Measurements from ENCODE around the gene CRELD1. TPM values are rescaled to one million over a fixed set of nuclear protein-coding genes. Genes with fewer than 3 reads are reported as not detected.

The CRELD1 gene
- polyA plus RNA-seq, 1 of the 3 experiments (the other 2 are of a cell fraction): 77.6 TPM

DNA sequence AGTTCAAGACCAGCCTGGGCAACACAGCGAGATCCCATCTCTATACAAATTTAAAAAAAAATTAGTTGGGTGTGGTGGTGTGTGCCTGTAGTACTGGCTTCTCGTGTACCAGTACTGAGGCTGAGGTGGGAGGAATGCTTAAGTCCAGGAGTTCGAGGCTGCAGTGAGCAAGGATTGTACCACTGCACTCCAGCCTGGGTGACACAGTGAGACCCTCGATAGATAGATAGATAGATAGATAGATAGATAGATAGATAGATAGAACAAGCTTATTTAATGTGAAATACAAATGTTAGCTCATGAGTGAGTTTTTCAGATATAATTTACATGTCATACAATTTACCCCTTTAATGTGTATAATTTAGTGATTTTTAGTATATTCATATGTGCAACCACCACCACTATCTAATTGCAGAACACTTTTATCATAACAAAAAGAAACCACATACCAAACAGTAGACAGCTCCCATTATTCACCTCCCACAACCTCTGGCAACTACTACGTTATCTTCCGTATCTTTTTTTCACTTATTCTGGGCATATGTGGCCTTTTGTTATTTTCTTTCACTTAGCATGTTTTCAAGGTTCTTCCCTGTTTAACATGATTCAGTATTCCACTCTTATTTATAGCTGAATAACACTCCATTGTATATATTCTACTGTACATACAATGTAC is 31.7 kb downstream of the CRELD1 start:
- POLR2A ChIA-PET: no interaction called here
- no peak overlapping the region for H3K4me3 ChIP-seq (ENCODE audit: low read depth in 2 of 2, low read length in 1 of 2)
- H4K20me1 ChIP-seq (ENCODE audit: insufficient read depth): no peaks in the 10 kb centered on the region
- DNase-seq: no peak
- H3K9me2 ChIP-seq: no peaks in the 10 kb centered on the region
- H3K36me3 ChIP-seq (replicated peaks in 1 of 2; ENCODE audit: control insufficient read depth in 1 of 2, insufficient read depth in 2 of 2, low read length in 1 of 2): peaks cover 32 to 33% of the 10 kb centered on the region in 2 experiments
- H2AFZ ChIP-seq (ENCODE audit: low read depth): no peak overlapping the region
- H3K9ac ChIP-seq: no peak overlapping the region
- TF ChIP-seq TEAD4 (IDR thresholded peaks at IDR 0.05; ENCODE audit: borderline replicate concordance, insufficient read depth): no peak
- TF ChIP-seq, protein P1, sequence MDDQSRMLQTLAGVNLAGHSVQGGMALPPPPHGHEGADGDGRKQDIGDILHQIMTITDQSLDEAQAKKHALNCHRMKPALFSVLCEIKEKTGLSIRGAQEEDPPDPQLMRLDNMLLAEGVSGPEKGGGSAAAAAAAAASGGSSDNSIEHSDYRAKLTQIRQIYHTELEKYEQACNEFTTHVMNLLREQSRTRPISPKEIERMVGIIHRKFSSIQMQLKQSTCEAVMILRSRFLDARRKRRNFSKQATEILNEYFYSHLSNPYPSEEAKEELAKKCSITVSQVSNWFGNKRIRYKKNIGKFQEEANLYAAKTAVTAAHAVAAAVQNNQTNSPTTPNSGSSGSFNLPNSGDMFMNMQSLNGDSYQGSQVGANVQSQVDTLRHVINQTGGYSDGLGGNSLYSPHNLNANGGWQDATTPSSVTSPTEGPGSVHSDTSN (IDR thresholded peaks at IDR 0.05): no peak
- TF ChIP-seq, protein P2, sequence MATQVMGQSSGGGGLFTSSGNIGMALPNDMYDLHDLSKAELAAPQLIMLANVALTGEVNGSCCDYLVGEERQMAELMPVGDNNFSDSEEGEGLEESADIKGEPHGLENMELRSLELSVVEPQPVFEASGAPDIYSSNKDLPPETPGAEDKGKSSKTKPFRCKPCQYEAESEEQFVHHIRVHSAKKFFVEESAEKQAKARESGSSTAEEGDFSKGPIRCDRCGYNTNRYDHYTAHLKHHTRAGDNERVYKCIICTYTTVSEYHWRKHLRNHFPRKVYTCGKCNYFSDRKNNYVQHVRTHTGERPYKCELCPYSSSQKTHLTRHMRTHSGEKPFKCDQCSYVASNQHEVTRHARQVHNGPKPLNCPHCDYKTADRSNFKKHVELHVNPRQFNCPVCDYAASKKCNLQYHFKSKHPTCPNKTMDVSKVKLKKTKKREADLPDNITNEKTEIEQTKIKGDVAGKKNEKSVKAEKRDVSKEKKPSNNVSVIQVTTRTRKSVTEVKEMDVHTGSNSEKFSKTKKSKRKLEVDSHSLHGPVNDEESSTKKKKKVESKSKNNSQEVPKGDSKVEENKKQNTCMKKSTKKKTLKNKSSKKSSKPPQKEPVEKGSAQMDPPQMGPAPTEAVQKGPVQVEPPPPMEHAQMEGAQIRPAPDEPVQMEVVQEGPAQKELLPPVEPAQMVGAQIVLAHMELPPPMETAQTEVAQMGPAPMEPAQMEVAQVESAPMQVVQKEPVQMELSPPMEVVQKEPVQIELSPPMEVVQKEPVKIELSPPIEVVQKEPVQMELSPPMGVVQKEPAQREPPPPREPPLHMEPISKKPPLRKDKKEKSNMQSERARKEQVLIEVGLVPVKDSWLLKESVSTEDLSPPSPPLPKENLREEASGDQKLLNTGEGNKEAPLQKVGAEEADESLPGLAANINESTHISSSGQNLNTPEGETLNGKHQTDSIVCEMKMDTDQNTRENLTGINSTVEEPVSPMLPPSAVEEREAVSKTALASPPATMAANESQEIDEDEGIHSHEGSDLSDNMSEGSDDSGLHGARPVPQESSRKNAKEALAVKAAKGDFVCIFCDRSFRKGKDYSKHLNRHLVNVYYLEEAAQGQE (IDR thresholded peaks at IDR 0.05; ENCODE audit: low read depth, low read length): no peak
- TF ChIP-seq JUND (IDR thresholded peaks at IDR 0.05): no peak
- TF ChIP-seq RXRA (IDR thresholded peaks at IDR 0.05; ENCODE audit: borderline replicate concordance, low read depth): no peak
- TF ChIP-seq, protein P3, sequence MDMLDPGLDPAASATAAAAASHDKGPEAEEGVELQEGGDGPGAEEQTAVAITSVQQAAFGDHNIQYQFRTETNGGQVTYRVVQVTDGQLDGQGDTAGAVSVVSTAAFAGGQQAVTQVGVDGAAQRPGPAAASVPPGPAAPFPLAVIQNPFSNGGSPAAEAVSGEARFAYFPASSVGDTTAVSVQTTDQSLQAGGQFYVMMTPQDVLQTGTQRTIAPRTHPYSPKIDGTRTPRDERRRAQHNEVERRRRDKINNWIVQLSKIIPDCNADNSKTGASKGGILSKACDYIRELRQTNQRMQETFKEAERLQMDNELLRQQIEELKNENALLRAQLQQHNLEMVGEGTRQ (IDR thresholded peaks at IDR 0.05; ENCODE audit: borderline replicate concordance, low read depth, low read length): no peak
- TF ChIP-seq, protein P4, sequence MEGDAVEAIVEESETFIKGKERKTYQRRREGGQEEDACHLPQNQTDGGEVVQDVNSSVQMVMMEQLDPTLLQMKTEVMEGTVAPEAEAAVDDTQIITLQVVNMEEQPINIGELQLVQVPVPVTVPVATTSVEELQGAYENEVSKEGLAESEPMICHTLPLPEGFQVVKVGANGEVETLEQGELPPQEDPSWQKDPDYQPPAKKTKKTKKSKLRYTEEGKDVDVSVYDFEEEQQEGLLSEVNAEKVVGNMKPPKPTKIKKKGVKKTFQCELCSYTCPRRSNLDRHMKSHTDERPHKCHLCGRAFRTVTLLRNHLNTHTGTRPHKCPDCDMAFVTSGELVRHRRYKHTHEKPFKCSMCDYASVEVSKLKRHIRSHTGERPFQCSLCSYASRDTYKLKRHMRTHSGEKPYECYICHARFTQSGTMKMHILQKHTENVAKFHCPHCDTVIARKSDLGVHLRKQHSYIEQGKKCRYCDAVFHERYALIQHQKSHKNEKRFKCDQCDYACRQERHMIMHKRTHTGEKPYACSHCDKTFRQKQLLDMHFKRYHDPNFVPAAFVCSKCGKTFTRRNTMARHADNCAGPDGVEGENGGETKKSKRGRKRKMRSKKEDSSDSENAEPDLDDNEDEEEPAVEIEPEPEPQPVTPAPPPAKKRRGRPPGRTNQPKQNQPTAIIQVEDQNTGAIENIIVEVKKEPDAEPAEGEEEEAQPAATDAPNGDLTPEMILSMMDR (IDR thresholded peaks at IDR 0.05): no peak
- TF ChIP-seq TCF12 (IDR thresholded peaks at IDR 0.05): no peak
- no peak for TF ChIP-seq RFX5 (IDR thresholded peaks at IDR 0.05; ENCODE audit: low read length)
- TF ChIP-seq, protein P5, sequence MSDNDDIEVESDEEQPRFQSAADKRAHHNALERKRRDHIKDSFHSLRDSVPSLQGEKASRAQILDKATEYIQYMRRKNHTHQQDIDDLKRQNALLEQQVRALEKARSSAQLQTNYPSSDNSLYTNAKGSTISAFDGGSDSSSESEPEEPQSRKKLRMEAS (IDR thresholded peaks at IDR 0.05; ENCODE audit: low read depth): no peak
- no peak for TF ChIP-seq YY1 (IDR thresholded peaks at IDR 0.05; ENCODE audit: low read depth)
- no peaks in the 10 kb centered on the region for H3K27me3 ChIP-seq (ENCODE audit: insufficient read depth)
- no peaks in the 10 kb centered on the region for H3K9me3 ChIP-seq
- CTCF ChIA-PET: no interaction called here
- WGBS (ENCODE audit: low lambda C conversion rate): 94% methylated on average over 6 of the region's 6 CpGs
- H3K4me1 ChIP-seq (ENCODE audit: control insufficient read depth in 1 of 2, insufficient read depth in 2 of 2, low read depth in 1 of 2, low read length in 1 of 2): no peaks in the 10 kb centered on the region; a peak in 1 of 4 replicates
- peaks cover 4% of the 10 kb centered on the region for H3F3A ChIP-seq (replicated peaks; ENCODE audit: insufficient read depth)
- no peak overlapping the region for H3K27ac ChIP-seq (ENCODE audit: low read depth in 2 of 2, low read length in 1 of 2)
- no peak overlapping the region for H3K4me2 ChIP-seq
- no peaks in the 10 kb centered on the region for H3K79me2 ChIP-seq (ENCODE audit: insufficient read depth)
